K562 (cell line): ENCODE measurements around the gene RAB3GAP1.
"Not testable (repeated sequence)": the region's sequence is repeated elsewhere in the genome, so short reads cannot be mapped to it uniquely, and the experiment has no call there.

Experiments
- DLX4 ChIP-seq: fragments of 250-450 bp; sonication (Bioruptor Pico); IDR thresholded peaks from 2 replicates; pipeline ENCODE4 v1.6.1; 2021; ENCODE audit warnings: mild to moderate bottlenecking
- LEF1 ChIP-seq: fragments of 450-650 bp; IDR thresholded peaks from 2 replicates; pipeline ENCODE4 v1.6.1; 2016; ENCODE audit warnings: mild to moderate bottlenecking
- MXI1 ChIP-seq: IDR thresholded peaks from 2 replicates; pipeline ENCODE4 v1.6.1; 2011; ENCODE audit warnings: low read depth, mild to moderate bottlenecking, improper control_type of control experiment, low read length
- NRF1 ChIP-seq, 2 experiments: fragments of 450-650 bp; IDR thresholded peaks in 1 of 2; conservative IDR thresholded peaks in 1 of 2; 2 replicates each; pipeline ENCODE4 v1.6.1; 2014; ENCODE audit warnings: mild to moderate bottlenecking in 2 of 2
- PML ChIP-seq: IDR thresholded peaks from 2 replicates; pipeline ENCODE4 v1.6.1; 2012; ENCODE audit warnings: low read length, inconsistent platforms
- SNIP1 ChIP-seq: fragments of 450-650 bp; IDR thresholded peaks from 2 replicates; pipeline ENCODE4 v1.7.1; 2017; ENCODE audit warnings: low read depth, mild to moderate bottlenecking
- TEAD4 ChIP-seq, 2 experiments: sonication (generic) in 1 of 2; formaldehyde crosslinking in 1 of 2; IDR thresholded peaks; 2 replicates each; pipeline versions ENCODE4 v1.6.1 to v1.8.0; 2012 to 2022; ENCODE audit warnings: borderline replicate concordance in 1 of 2, inconsistent platforms in 1 of 2, low read length in 1 of 2, mild to moderate bottlenecking in 1 of 2, missing genetic modification reagents in 1 of 2
- ZNF384 ChIP-seq: IDR thresholded peaks from 2 replicates; pipeline ENCODE4 v1.6.1; 2012; ENCODE audit warnings: low read depth, low read length, improper control_type of control experiment
- ZNF431 ChIP-seq: sonication (generic); formaldehyde crosslinking; IDR thresholded peaks from 2 replicates; pipeline ENCODE4 v1.8.0; 2022; ENCODE audit warnings: mild to moderate bottlenecking, missing genetic modification reagents

GRCh38 chr2:135105513-135106316, 53.6 kb downstream of the RAB3GAP1 start:
- TF ChIP-seq LEF1; DLX4 (CRISPR knock-in tag); ZNF384; PML; ZNF431 (CRISPR knock-in tag); SNIP1; MXI1; NRF1 (conservative IDR thresholded peaks at IDR 0.05 in 1 of 2, IDR thresholded peaks at IDR 0.05 in 1 of 2); TEAD4 (IDR thresholded peaks at IDR 0.05; ENCODE audit: low read length); TEAD4 (CRISPR knock-in tag; IDR thresholded peaks at IDR 0.05; ENCODE audit: borderline replicate concordance): not testable (repeated sequence)
